GM12864 (cell line): ENCODE results near the gene SULT4A1.

Experiments used
- DNase-seq: peaks from one replicate; pipeline ENCODE4 v3.0.0-alpha.2; 2011; ENCODE audit warnings: low read depth
- H3K4me3 ChIP-seq: 2 replicates; pipeline ENCODE4 v1.5.1; 2011; ENCODE audit warnings: mild to moderate bottlenecking, low read depth, low read length, control low read depth
- TF ChIP-seq, protein P1 (sequence below): IDR thresholded peaks from 2 replicates; pipeline ENCODE4 v1.5.1; 2011; ENCODE audit warnings: low read depth, mild to moderate bottlenecking, moderate library complexity, low read length, control low read depth, inconsistent platforms; ENCODE audit errors: missing control alignments

The SULT4A1 gene

DNA sequence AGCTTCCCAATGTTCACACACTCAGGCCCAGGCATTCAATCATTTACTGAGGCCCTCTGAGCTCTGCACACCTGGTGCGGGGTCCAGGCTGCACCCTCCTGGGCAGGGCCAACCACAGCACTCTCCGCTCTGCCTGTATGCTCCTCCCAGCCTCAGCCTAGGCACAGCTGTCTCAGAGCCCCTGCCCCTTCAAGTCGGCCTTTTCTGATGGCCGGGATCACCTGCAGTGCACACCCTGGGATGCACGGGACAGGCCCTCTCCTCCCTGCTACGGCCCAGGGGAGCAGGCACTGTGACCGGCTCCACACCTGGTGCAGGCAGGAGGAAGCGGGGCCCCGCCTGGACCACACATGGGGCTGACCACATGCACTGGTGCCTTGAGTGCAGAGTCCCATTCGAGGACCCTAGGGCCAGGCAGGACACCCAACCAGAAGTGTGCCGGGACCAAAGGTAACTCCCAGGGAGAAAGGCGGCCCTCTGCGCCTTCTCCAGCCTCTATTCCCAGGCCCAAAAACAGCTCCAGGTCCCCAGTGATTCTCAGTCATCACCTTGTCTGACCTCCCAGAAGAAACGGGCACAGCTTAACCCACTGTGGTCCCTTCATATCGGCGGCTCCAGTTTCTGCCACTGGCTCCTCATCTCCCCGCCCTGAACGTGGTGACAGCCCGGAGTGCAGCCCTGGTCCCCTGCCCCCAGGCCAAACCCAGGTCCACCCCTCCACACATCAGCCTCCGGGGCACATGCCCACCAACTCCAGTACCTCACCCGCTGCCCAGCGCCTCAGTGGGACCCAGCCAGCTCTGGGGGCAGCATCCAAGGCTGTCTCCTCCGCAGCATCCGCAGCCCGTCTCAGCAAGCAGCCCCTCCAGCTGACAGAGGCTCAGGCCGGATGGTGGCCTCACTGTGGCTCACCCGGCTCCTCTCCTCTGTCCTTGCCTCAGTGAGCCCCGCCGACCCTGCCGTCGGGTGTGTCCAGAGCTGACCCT, 17.5 kb downstream of the SULT4A1 start:
- TF ChIP-seq, protein P1, sequence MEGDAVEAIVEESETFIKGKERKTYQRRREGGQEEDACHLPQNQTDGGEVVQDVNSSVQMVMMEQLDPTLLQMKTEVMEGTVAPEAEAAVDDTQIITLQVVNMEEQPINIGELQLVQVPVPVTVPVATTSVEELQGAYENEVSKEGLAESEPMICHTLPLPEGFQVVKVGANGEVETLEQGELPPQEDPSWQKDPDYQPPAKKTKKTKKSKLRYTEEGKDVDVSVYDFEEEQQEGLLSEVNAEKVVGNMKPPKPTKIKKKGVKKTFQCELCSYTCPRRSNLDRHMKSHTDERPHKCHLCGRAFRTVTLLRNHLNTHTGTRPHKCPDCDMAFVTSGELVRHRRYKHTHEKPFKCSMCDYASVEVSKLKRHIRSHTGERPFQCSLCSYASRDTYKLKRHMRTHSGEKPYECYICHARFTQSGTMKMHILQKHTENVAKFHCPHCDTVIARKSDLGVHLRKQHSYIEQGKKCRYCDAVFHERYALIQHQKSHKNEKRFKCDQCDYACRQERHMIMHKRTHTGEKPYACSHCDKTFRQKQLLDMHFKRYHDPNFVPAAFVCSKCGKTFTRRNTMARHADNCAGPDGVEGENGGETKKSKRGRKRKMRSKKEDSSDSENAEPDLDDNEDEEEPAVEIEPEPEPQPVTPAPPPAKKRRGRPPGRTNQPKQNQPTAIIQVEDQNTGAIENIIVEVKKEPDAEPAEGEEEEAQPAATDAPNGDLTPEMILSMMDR = no peak
- H3K4me3 ChIP-seq = no peak overlapping the region
- DNase-seq = no peak

DNA sequence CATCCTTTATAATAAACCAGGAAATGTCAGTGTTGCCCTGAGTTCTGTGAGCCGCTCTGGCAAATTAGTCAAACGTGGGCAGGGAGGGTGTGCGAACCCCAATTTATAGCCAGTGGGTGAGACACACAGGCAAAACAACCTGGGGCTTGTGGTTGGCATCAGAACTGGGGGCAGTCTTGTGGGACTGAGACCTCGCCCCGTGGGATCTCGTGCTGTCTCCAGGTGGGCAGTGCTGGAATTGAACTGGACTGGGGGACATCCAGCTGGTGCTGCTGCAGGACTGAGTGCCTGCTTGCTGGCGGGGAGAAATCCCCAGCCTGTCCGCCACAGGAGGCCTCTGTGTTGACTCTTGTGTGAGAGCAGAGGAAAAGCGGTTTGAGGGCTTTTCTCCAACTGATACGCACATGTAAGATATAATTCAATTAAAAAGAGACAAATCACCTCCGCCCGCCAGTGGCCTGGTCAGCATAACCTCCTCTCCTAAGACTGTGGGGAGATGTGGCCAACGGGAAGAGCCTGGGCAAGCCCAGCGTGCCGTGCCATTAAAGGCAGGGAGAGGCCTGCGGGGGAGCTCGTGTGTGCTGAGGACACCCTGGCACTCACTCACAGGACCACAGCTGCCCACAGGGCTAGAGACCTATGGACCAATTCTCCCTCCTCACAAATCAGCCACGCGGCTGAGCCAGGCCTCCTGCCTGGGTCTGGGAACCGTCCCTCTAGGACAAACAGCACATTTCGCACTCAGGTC, 18.4 kb downstream of the SULT4A1 start:
- TF ChIP-seq, protein P1 = no peak
- H3K4me3 ChIP-seq = no peak overlapping the region
- DNase-seq = no peak

DNA sequence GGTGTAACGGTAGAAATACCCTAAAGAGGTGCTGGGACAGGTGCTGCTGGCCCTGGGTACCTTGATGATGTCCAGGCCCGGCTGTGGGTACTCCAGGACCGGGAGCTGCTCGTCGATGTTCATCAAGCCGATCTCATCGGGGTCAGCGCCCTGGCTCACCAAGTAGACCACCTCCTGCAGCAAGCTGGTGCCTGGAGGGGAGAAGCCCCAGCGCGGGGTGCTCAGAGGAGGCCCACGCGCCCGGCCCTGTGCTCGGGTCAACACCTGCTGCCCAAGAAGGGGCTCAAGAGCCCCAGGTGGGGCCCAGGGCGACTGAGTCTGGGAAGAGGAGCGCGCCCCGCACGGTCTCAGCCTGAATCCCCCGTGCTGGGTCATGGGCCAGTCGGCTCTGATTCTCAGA, 20.6 kb downstream of the SULT4A1 start:
- H3K4me3 ChIP-seq = no peak overlapping the region
- TF ChIP-seq, protein P1 = no peak
- DNase-seq = no peak

DNA sequence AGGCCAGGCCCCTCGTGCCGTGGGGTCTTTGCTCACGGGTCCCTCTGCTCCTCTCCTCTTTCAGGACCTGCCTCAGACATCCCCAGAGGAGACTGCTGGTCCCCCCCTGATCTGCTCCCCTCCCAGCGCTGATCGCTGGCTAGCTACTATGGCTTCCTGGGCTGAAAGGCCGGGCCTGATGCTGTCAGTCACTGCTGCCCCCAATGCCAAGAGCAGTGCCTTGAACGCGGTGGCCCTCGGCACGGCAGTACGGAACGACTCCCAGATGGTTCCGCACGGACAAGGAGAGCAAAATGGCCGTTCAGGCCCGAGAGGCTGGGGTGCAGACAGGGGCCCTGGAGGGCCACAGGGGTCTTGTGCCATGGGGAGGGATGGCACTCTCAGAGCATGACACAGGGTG, 21.5 kb downstream of the SULT4A1 start:
- DNase-seq = no peak

DNA sequence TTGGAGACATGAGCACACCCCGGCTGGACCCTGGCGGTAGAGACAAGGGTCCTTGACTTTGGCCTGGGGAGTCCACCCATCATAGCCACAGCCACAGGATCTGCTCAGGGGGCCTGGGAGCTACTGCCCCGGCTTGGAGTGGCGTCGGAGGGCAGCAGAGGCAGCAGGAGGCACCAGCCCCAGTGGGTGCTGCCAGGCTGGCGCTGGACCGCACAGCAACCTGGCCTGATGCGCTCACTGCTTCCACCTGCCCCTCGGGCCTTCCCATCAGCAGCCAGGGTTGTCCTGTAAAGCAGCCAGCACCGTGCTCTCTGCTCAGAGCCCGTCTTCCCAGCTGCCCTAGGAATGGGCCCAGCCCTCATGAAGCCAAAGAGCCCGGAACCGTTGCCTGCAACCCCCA, 21.9 kb downstream of the SULT4A1 start:
- H3K4me3 ChIP-seq = no peak overlapping the region
- TF ChIP-seq, protein P1 = no peak
- DNase-seq = no peak

More for the DNA sequence above, 21.5 kb downstream of the SULT4A1 start:
- no peak overlapping the region for H3K4me3 ChIP-seq
- TF ChIP-seq, protein P1 = no peak

DNA sequence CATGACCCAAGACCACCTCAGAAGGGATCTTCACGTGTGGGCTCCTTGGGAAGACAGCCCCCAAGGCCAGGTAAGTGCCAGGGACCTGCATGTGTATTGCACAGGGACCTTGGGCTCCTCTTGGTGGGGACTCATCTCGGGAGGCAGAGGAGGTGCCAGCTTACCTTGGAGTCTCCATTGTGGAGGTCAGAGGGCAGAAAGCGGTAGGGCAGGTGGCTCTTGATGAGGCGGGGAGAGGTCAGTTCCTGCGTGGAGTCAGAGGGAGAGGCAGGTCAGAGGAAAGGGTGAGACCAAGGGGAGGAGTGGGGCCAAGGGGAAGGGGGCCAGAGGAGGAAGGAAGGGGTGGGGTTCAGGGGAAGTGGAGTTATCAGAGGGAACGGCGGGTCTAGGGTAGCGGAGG, 22.5 kb downstream of the SULT4A1 start:
- TF ChIP-seq, protein P1 = no peak
- no peak for DNase-seq
- H3K4me3 ChIP-seq = no peak overlapping the region
